Measurements from ENCODE around the gene UBE2D2.
A peak's percentile ranks its signal among the peaks of the same experiment; 100 is the strongest.
"Not testable (repeated sequence)": the region's sequence is repeated elsewhere in the genome, so short reads cannot be mapped to it uniquely, and the experiment has no call there.

UBE2D2 gene

DNA sequence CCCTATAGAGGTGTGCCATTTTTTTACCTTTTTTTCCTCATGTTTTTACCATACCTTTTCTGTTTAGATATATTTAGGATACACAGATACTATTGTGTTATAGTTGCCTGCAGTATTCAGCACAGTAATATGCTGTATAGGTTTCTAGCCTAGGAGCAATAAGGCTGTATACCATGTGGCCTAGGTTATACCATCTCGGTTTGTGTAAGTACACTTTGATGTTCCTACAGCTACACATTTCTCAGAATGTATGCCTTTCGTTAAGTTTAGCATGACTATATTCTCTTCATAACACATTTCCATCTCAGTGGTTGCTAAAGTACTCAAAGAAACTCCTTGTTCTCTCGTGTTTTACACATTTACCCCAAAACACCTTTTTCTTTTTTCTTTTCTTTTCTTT, 23.0 kb downstream of the UBE2D2 start:
- DNase-seq (ENCODE audit: low read depth), result no peak

DNA sequence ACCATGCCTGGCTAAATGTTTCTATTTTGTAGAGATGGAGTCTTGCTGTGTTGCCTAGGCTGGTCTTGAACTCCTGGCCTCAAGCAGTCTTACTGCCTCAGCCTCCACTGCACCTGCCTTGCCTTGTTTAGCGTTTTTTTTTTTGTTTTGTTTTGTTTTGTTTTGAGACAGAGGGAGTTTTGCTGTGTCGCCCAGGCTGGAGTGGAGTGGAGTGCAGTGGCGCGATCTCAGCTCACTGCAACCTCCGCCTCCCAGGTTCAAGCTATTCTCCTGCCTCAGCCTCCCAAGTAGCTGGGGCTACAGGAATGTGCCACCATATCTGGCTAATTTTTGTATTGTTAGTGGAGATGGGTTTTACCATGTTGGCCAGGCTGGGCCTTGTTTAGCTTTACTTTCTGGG, 27.0 kb downstream of the UBE2D2 start:
- DNase-seq (ENCODE audit: low read depth), result not testable (repeated sequence)

DNA sequence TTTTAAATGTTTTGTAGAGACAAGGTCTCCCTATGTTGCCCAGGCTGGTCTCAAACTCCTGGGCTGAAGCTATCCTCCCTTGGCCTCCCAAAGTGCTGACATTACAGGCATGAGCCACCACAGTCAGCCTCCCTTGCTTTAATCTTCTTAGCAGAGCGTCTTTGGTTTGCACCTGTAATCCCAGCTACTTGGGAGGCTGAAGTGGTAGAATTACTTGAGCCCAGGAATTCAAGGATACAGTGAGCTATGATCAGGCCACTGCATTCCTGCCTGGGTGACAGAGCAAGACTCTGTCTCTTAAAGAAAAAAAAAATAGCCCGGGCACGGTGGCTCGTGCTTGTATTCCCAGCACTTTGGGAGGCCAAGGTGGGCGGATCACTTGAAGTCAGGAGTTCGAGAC, 27.8 kb downstream of the UBE2D2 start:
- no peak for DNase-seq (ENCODE audit: low read depth)

DNA sequence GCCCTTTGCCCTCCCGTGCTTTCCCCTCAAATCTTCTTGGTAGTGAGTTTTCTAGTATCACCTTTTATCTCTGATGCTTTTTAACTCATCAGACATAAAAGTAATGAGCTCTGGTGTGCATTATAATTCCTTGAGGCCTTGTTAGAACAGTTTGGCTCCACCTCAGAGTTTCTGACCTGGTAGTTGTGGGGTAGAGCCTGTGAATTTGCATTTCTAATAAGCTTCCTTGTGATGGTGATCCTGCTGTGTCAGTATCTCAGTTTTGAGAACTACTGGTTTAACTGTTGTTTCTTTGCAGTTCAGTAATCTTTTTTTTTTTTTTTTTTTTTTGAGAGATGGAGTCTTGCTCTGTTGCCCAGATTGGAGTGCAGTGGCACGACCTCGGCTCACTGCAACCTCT, 31.1 kb downstream of the UBE2D2 start:
- DNase-seq (ENCODE audit: low read depth), result no peak

DNA sequence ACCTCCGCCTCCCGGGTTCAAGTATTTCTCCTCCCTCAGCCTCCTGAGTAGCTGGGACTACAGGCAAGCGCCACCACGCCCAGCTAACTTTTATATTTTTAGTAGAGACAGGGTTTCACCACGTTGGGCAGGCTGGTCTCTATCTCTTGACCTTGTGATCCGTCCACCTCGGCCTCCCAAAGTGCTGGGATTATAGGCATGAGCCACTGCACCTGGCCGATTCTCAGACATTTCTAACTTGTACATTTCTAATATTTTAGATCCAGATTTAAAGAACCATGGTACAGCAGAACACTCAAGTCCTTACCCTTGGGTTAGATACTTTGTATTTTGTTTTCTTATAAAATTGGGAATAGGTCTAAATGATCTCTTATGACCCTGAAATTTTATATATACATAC, 31.9 kb downstream of the UBE2D2 start:
- DNase-seq (ENCODE audit: low read depth), result not testable (repeated sequence)

DNA sequence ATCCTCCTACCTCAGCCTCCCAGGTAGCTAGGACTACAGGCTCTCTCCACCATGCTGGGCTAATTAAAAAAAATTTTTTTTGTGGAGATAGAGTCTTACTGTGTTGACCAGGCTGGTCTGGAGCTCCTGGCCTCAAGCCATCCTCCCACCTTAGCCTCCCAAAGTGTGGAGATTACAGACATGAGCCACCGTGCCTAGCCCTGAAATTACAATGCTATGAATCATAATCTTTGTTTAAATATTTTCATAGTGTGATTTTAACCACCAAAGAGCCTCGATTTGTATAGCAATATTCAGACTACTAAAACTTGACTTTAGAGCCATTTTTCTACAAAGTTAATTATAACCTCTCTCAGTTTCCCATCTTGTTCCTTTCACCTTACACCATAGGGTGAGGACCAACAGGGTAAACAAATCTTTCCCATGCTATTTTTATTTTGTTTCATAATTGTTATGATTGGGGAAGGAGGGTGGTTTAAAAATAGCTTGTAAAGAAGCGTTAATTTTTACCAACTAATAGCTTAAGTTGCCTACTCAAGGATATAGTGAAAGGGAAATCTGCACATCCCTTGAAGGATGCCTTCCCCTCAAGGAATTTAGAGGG, 32.7 kb downstream of the UBE2D2 start:
- DNase-seq (ENCODE audit: low read depth), result no peak

DNA sequence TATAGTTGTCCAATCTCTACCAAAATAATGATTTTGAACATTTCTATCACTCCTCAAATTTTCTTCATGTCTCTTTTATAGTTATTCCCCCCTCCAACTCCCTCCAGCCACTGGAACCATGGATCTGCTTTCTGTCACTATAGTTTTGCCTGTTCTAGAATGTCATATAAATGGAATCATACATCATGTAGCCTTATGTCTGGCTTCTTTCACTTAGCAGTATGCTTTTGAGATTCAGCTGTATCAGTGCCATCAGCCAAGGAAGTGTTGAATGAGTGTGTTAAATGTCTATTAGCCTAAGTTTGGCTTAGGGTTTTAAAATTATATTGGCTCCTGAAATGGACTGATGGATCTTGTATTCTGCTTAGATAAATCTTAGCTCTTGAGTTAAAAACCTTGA, 36.0 kb downstream of the UBE2D2 start:
- no peak for DNase-seq (ENCODE audit: low read depth)

DNA sequence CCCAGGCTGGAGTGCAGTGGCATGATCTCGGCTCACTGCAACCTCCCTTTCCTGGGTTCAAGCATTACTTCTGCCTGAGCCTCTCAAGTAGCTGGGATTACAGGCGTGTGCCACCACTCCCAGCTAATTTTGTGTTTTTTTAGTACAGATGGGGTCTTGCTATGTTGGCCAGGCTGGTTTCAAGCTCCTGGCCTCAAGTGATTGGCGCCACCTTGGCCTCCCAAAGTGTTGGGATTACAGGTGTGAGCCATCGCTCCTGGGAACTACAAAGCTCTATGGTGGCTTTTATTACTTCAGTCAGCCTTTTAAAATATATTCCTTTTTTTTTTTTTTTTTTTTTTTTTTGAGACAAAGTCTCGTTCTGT, 37.4 kb downstream of the UBE2D2 start:
- not testable (repeated sequence) for DNase-seq (ENCODE audit: low read depth)

DNA sequence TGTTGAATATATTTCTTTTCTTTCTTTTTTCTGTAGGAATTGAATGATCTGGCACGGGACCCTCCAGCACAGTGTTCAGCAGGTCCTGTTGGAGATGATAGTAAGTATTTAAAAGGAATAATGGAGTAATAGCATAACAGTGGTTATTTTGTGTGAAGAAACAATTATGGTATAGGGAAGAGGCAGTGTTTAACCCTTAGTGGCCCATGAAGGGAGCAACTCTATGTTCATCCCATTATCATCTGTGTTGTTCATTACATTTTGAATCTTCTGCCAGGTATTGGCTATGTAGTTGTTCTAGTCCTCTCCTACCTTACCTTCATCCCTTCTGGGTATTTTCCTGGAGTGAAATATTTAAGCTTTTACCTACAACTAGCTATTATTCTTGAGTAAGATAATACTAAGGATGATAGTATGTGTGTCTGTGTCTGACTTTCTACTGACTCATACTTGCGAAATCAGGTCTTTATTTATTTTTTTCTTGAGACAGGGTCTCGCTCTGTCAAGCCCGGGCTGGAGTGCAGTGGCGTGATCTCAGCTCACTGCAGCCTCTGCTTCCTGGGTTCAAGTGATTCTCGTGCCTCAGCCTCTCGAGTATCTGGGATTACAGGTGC, 39.3 kb downstream of the UBE2D2 start:
- no peak for DNase-seq (ENCODE audit: low read depth)

DNA sequence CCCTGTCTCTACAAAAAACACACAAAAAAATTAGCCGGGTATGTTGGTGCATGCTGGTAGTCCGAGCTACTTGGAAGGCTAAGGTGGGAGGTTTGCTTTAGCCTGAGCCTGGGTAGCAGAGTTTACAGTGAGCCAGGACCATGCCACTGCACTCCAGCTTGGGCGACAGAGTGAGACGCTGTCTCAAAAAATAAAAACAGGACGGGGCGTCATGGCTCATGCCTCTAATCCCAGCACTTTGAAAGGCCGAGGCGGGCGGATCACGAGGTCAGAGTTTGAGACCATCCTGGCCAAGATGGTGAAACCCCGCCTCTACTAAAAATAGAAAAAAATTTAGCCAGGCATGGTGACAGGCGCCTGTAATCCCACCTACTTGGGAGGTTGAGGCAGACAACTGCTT, 40.3 kb downstream of the UBE2D2 start:
- DNase-seq (ENCODE audit: low read depth), result no peak

DNA sequence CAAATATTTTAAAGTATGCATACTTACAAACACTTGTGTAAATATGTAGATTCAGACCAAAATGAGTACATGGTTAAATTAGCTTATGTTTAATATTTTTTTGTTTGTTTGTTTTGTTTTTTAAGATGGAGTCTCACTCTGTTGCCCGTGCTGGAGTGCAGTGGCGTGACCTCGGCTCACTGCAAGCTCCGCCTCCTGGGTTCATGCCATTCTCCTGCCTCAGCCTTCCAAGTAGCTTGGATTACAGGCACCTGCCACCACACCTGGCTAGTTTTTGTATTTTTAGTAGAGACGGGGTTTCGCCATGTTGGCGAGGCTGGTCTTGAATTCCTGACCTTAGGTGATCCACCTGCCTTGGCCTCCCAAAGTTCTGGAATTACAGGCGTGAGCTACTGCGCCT, 40.8 kb downstream of the UBE2D2 start:
- DNase-seq (ENCODE audit: low read depth), result not testable (repeated sequence)

DNA sequence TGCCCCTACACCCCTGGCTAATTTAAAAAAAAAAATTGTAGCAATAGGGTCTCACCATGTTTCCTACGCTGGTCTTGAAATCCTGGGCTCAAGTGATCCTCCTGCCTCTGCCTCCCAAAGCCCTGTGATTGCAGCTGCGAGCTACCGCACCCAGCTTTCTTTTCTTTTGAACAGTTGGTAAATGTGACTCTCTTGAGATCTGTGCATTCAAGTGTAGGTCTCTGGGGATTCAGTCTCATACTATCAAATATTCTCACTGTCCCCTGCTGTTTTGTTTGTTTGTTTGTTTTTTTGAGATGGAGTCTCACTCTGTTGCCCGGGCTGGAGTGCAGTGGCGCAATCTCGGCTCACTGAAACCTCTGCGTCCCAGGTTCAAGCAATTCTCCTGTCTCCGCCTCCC, 44.7 kb downstream of the UBE2D2 start:
- DNase-seq (ENCODE audit: low read depth), result no peak

DNA sequence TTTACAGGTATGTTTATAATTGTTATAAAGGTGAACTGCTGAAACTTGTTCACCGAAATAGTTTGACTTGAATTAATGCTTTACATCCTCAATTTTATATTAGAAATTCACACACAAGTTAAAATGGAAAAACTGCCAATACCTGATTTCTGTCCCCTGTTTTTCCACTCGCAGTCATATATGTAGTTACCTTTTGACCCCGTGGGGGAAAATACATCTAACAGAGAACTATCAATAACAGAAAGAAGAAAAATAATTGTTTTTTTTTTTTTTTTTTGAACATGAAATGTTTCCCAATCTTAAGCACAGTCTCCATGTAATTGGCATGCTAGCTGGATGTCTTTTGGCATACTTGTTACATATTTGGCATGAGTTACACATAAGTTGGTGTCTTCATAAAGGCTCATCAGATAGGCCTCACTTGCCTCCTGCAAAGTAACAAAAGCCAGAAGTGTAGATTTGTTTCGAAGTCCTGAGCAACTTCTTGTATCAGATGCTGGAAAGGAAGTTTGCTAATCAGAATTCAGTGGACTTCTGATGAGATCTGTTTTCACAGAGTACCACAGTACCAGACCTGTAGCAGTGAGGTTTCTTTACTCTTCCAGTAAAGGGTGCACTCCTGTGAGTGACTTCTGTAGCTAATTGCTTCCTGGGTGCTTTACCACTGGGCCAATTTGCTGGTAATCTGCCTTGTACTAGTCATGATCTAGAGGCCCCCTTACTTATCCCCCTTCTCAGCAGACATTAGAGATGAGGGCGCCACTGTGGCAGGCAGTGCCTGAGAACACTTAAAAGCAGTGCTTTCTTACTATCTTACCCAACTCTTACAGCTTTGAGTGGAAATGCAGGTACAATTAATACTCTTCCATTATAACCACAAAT, 50.8 kb downstream of the UBE2D2 start:
- DNase-seq (ENCODE audit: low read depth), result no peak

DNA sequence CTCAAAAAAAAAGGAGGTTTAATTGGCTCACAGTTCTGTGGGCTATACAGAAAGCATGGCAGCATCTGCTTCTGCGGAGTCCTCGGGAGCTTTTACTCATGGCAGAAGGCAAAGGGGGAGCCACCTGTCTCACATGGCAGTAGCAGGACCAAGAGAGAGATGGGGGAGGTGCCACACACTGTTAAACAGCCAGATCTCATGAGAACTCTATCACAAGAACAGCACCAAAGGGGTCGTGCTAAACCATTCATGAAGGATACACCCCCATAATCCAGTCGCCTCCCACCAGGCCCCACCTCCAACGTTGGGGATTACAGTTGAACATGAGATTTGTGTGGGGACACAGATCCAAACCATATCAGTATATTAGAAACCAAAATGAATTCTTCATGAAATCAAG, 58.7 kb downstream of the UBE2D2 start:
- no peak for DNase-seq (ENCODE audit: low read depth)

DNA sequence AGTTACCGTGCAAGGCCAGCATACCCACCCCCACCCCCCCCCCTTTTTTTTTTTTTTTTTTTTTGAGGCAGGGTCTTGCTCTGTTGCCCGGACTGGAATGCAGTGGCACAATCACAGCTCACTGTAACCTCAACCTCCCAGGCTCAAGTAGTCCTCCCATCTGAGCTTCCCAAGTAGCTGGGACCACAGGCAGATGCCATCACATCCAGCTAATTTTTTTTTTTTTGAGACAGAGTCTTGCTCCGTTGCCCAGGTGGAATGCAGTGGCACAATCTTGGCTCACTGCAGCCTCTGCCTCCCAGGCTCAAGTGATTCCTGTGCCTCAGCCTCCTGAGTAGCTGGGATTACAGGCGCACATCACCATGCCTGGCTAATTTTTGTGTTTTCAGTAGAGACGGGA, 64.3 kb downstream of the UBE2D2 start:
- DNase-seq (ENCODE audit: low read depth), result not testable (repeated sequence)

DNA sequence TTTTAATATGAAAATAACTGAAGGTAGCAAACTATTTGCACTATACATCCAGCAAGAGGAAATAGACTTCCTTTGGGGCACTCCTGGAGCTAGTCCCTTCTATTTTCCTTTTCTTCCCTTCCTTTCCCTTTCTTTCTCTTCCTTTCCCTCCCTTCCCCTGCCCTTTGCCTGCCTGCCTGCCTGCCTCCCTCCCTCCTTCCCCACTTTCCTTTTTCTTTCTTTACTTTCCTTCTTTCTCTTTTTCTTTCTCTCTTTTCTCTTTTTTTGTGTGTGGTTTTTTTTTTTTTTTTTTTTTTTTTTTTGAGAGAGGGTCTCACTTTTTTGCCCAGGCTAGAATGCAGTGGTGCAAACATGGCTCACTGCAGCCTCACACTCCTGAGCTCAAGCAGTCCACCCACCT, 69.7 kb downstream of the UBE2D2 start:
- no peak for DNase-seq (ENCODE audit: low read depth)

DNA sequence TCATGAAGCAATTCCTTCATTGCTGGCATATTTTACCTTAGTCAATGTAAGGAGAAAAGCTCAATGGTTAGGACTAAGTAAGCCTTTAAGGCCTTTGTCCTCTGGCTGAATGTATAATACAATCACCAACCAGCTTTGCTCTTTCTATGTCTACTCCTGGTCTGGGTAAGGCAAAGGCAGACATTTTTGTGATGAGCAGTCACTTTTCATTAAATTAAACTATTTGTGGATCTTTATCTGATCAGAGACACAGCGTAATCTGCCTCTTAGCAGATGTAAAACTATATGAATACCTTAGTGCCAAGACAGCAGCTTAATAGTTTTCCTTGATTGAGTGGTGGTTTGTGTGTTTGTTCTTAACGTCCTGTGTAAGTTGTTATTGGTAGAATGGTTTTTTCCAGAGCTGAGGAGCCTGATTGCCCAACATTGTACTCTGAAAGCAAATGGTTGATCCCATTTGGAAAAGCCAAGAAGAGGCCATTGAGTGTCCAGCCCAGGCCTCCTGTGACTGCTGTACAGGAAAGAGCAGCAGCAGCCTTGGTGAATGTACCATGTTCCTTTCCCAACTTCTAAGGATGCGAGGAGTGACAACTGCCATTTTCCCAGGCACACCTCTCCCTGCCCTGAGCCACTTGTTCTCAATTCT, 70.5 kb downstream of the UBE2D2 start:
- DNase-seq (ENCODE audit: low read depth), result no peak

DNA sequence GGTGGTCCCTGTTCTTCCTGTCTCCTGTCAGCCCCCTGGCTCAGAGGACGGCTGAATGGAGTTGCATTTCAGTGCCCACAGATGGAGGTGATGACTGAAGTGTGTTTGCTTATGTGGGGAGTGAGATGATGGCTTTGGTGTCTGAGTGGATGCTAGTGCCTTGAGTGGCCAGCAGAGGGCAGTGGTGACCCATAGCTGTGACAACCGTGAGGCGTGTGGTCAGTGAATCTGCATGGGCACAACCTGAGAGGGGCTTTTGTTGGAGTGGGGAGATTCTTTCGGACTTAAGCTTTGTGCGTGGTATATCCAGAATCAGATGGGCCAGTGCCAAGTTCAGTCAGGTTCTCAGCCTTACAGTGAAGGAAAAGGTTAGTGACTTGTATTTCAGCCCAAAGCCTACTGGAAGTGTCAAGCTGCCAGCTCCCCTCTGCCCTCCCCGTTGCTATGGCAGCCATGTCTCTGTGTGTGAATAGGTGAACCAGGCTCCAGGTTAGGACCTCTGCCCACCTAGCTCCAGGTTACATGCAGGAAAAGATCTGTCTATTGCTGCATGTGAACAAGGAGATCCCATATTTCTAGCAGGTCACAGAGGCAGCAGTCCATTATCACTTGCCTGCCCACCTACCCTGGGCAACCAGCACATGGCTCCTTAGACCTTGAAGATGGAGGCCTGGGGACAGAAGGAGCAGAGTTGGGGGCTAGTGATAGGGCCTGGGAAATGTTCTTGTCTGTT, 72.3 kb downstream of the UBE2D2 start:
- no peak for DNase-seq (ENCODE audit: low read depth)

DNA sequence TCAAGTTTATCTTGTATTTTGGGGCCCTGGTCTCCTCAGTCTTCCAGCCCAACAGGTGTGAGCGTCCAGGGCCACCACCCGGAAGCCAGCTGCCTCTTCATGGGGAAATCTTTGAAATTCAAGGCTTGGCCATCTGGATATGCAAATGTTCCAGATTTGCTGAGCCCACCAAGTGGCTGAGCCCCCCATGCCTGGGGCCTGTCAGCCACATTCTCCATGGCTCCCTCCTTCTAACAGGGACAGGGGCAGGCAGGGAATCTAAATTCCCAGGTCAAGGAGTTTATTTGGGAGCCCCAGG, 72.8 kb downstream of the UBE2D2 start:
- no peak for DNase-seq (ENCODE audit: low read depth)

DNA sequence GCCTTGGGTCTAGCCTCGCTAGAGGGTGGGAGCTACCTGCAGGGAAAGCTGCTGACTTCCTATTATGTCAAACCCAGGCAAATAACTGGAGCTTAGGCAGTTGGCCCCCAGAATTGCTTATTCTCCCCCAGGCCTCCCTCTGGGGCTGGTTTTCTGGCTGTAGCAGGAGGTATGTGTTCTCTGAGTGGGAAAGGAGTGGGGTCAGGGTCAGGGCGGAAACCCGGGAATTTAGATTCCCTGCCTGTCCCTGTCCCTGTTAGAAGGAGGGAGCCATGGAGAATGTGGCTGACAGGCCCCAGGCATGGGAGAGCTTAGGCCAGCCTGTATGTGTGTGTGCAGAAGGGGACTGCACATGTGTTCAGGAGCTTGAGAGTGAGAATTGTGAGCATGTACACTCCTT, 73.4 kb downstream of the UBE2D2 start:
- no peak for DNase-seq (ENCODE audit: low read depth)

DNA sequence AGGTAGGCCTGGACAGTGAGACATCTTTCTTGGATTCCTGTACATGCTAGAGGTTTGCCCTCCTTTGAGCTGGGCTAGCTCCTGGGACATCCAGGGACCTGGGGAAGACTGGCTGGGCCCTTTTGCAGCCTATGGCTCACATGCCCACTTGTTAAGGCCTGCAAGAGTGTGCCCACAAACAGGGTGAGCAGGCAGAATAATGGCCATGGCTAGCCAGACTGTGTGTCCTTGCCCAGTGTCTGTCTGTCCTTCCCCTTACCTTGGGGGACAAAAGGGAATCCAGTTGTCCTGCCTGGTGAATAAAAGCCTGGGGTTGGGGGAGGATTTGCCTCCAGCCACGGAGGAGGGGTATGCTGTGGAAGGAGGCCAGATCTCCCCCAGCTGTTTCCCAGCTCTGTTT, 74.1 kb downstream of the UBE2D2 start:
- no peak for DNase-seq (ENCODE audit: low read depth)

DNA sequence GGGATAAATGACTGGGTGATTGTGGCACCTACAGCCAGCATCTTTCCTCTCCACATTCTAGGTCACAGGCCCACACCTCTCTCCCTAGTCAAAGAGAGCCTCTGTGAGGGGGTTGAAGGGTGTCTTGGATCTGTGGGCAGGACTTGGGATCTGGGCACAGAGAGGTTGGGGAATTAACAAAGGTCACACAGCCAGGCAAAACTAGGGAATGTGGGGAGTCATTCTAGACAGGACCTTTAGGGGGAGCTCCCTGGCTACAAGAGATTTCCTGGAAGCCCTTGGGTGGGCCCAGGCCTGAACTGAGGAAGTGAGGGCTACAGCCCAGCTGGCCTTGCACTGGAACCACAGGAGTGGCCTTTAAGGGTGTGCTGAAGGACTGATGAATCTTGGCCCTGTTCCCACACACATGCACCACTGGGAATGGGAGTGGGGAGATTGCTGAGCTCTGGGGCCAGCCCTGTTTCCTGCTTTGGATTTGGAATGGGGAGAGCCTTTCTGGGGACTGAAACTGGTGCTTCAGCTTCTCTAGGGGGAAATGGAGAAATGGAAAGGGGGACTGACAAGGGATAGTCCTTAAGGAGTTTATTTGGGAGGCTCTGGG, 74.6 kb downstream of the UBE2D2 start:
- peak; percentile 89 for DNase-seq (ENCODE audit: low read depth)
